AG10803 (cell line): ENCODE measurements around the gene WDTC1.

Experiments used
- DNase-seq: peaks from one replicate; pipeline ENCODE4 v3.0.0; 2010; ENCODE audit warnings: low read depth
- H3K4me3 ChIP-seq: 2 replicates; pipeline ENCODE4 v1.5.1; 2011; ENCODE audit warnings: mild to moderate bottlenecking, low read length, control low read depth
- TF ChIP-seq, protein P1 (sequence below): conservative IDR thresholded peaks from 2 replicates; pipeline ENCODE4 v1.5.1; 2011; ENCODE audit warnings: mild to moderate bottlenecking, low read length, control low read depth, inconsistent platforms

The WDTC1 gene

DNA sequence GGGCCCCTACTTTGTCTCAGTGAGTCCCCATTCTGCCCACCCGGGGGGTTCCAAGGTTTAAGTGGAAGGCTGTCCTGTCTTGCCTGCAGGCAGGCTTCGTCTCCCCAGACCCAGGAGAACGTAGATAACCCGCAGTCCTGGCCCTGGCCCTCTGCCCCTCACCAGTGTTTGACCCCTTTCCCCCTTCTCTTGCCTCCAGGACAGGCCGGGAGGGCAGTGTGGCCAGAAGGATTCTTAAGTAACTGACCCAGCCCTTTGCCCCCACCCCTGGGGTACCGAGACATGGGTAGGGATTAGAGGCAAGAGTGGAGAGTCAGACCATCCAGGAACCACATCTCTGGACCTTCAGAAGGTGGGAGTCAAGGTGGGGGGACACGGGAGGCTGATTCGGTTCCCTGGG is 96.4 kb downstream of the WDTC1 start:
- TF ChIP-seq, protein P1, sequence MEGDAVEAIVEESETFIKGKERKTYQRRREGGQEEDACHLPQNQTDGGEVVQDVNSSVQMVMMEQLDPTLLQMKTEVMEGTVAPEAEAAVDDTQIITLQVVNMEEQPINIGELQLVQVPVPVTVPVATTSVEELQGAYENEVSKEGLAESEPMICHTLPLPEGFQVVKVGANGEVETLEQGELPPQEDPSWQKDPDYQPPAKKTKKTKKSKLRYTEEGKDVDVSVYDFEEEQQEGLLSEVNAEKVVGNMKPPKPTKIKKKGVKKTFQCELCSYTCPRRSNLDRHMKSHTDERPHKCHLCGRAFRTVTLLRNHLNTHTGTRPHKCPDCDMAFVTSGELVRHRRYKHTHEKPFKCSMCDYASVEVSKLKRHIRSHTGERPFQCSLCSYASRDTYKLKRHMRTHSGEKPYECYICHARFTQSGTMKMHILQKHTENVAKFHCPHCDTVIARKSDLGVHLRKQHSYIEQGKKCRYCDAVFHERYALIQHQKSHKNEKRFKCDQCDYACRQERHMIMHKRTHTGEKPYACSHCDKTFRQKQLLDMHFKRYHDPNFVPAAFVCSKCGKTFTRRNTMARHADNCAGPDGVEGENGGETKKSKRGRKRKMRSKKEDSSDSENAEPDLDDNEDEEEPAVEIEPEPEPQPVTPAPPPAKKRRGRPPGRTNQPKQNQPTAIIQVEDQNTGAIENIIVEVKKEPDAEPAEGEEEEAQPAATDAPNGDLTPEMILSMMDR: no peak
- no peak overlapping the region for H3K4me3 ChIP-seq
- no peak for DNase-seq

DNA sequence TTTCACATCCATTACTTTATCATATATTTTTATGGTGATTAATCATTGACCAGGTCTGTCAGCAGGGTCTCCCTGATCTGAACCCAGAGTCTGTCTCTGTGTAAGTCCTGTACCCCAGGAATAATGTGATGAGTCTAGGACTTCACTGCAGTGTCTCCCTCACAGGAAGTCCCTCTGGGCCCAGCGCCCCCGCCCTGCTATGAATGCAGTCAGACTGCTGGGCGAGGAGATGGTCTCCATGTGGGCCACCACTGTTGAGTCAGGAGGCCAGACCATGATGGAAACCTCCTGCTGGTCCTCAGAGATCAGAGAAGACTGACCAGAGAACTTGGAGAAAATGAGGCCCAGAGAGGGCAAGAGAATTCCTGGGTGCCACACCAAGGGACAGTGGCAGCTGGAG is 97.0 kb downstream of the WDTC1 start:
- TF ChIP-seq, protein P1: no peak
- no peak for DNase-seq
- no peak overlapping the region for H3K4me3 ChIP-seq

DNA sequence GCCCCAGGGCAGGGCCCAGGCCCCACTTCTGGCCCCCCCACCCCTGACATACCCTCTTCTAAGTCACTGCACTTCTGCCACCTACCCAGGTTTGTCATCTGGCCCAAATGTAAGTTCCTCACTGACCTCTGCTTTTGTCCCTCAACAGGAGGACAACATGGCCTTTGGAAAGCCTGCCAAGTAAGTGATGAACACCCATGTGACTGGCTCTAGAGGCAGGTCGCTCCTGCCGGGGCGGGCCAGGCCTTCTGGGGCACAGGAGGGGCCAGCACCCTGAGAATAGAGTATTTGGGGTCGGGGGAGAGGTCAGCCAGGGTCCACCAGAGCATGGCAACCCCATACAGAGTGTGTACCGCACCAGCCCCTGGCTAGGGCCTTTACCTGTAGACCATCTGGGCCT is 97.5 kb downstream of the WDTC1 start:
- TF ChIP-seq, protein P1: no peak
- no peak overlapping the region for H3K4me3 ChIP-seq
- no peak for DNase-seq

DNA sequence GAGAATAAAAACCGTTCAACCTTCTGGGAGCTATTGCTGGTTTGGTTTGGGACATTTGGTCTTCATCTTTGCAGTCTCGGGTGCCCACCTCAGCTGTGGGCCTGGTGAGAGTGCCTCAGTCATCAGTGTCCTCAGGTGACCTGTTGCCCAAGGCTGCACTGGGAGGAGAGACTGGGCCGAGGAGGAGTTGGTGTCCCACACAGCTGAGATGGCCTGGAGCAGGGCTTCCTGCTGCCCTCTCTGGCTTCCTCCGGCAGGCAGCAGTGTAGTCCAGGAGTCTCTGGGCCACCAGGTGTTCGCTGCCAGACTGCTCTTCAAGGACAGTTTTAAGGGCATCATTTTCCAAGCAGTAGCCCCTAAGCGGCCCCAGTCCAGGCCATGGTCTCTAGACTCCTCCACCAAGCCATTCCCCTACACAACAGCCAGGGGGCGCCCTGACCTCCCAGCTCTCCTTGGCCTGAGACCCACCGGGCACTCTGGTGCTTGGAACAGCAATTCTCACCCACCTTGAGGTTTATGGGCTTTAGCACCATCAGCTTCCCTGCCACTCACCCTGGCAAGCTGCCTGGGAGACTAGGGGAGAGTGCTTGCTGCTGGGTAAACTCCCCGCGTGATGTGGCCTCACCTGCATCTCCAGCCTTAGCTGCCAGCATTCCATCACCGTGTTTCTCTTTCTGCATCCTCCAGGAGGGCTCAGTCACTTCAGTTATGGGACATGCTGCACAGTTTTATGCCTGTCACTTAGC is 98.3 kb downstream of the WDTC1 start:
- TF ChIP-seq, protein P1: peak; percentile 81
- peak; percentile 28 for DNase-seq
- no peak overlapping the region for H3K4me3 ChIP-seq

DNA sequence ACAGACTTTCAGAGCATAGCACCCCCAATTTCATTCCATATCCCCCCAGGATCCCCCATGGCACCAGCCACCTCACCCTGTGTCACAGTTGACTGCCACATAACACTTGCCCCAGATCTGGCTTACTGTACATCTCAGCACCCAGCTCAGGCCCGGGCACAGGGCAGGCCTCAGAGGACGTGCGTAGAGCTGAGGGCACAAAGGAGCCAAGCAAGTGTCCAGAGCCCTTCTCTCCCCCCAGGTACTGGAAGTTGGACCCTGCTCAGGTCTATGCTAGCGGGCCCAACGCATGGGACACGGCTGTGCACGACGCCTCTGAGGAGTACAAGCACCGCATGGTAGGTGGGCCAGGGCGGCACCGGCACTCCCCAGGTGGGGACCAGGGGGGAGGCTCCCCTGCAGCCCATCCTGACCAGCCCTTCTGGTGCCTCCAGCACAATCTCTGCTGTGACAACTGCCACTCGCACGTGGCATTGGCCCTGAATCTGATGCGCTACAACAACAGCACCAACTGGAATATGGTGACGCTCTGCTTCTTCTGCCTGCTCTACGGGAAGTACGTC is 99.4 kb downstream of the WDTC1 start:
- DNase-seq: no peak
- H3K4me3 ChIP-seq: no peak overlapping the region
- TF ChIP-seq, protein P1: no peak

DNA sequence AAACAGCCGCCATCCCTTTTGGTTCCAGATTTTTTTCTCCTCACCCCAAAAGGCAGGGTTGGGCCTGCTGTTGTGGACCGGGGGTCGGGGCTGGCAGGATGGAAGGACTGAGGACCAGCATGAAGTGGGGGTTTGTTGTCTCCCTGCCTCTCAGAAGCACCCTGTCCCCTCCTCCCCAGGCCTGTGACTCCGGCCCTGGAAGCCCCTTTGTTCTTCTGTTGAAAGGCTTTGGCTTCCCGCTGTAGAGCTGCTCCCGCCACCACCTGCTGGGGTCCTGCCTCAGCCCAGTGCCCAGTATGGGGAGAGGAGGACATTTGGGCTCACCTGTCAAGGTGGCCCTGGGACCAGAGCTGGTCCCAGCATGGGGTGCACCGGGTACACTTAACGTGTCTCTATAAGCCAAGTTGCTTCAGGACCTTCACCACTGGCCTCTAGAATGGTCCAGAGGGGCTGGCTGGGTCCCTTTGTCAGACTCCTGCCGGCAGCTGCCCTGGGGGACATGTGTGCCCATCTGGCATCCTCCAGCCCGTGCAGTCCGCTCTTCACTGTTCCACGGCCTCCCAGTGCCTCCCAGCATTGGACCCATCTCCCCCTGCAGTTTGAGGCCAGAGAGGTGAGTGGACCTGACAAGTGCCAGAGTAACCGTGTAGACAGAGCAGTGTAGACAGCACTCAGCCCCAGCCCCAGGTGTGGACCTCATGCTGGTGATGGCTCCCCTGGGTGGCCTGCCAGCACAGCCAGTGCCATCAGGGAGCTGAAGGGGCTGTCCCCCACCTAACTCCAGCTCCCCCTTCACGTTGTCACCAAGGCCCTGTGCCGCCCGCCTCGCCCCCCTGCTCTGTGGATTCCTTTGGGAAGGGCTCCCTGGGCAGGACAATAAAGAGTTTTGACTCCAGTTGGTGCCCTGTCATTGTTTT is 101.3 kb downstream of the WDTC1 start:
- no peak overlapping the region for H3K4me3 ChIP-seq
- no peak for DNase-seq
- TF ChIP-seq, protein P1: no peak
